ENCODE measurements around the gene P2RX7. TPM values are rescaled to one million over a fixed set of nuclear protein-coding genes. Genes with fewer than 3 reads are reported as not detected.

Gene P2RX7
- total RNA-seq, 3 donors from 2014 or later, result 1.0 to 10.9 (median 1.4) TPM

- TF ChIP-seq CTCF (IDR thresholded peaks at IDR 0.05), result no peak
- no peak overlapping the region for H3K4me3 ChIP-seq
- no peaks in the 10 kb centered on the region for H3K9me3 ChIP-seq
- no peak for DNase-seq
- intact Hi-C loops (cut with DNase I, micrococcal nuclease), result no loop called here
- H3K4me1 ChIP-seq (ENCODE audit: low read depth), result peaks cover 6% of the 10 kb centered on the region
- H3K36me3 ChIP-seq (ENCODE audit: low read depth), result no peaks in the 10 kb centered on the region
- no peak for ATAC-seq
Measured at GRCh38 chr12:121092034-121092433, 40.6 kb upstream of the P2RX7 start.

GRCh38 chr12:121093487-121093891, 39.2 kb upstream of the P2RX7 start:
- ATAC-seq, result no peak
- TF ChIP-seq CTCF (IDR thresholded peaks at IDR 0.05), result no peak

GRCh38 chr12:121095544-121096198, 37.0 kb upstream of the P2RX7 start:
- intact Hi-C loops (cut with DNase I, micrococcal nuclease), result no loop called here
- DNase-seq (peak; percentile 71 to 77 (median 76)), ATAC-seq (peak; percentile 93)
- Histone ChIP-seq H3K36me3 (ENCODE audit: low read depth) (no peaks in the 10 kb centered on the region), H3K4me1 (ENCODE audit: low read depth) (peaks cover 6% of the 10 kb centered on the region), H3K9me3 (no peaks in the 10 kb centered on the region), H3K4me3 (no peak overlapping the region)
- TF ChIP-seq CTCF (IDR thresholded peaks at IDR 0.05), result peak; percentile 82

More at GRCh38 chr12:121093487-121093891, 39.2 kb upstream of the P2RX7 start:
- Histone ChIP-seq H3K9me3 (no peaks in the 10 kb centered on the region), H3K4me3 (no peak overlapping the region), H3K4me1 (ENCODE audit: low read depth) (peaks cover 6% of the 10 kb centered on the region), H3K36me3 (ENCODE audit: low read depth) (no peaks in the 10 kb centered on the region)
- intact Hi-C loops (cut with DNase I, micrococcal nuclease), result no loop called here
- peak in 1 of 3 donors; percentile 55 for DNase-seq

GRCh38 chr12:121096199-121096798, 36.4 kb upstream of the P2RX7 start:
- no peak for DNase-seq
- Histone ChIP-seq H3K9me3 (no peaks in the 10 kb centered on the region), H3K36me3 (ENCODE audit: low read depth) (no peaks in the 10 kb centered on the region), H3K4me3 (no peak overlapping the region), H3K4me1 (ENCODE audit: low read depth) (peaks cover 6% of the 10 kb centered on the region)
- no peak for TF ChIP-seq CTCF (IDR thresholded peaks at IDR 0.05)
- intact Hi-C loops (cut with DNase I, micrococcal nuclease), result no loop called here
- no peak for ATAC-seq

- peaks cover 6% of the 10 kb centered on the region for H3K4me1 ChIP-seq (ENCODE audit: low read depth)
- no peaks in the 10 kb centered on the region for H3K9me3 ChIP-seq
- no peak overlapping the region for H3K4me3 ChIP-seq
- intact Hi-C loops (cut with DNase I, micrococcal nuclease), result no loop called here
- DNase-seq (no peak), ATAC-seq (no peak)
- no peak for TF ChIP-seq CTCF (IDR thresholded peaks at IDR 0.05)
- H3K36me3 ChIP-seq (ENCODE audit: low read depth), result no peaks in the 10 kb centered on the region
Measured at GRCh38 chr12:121099779-121100178, 32.9 kb upstream of the P2RX7 start.
